ENCODE results near the gene TTBK2.
"Not testable (repeated sequence)": the region's sequence is repeated elsewhere in the genome, so short reads cannot be mapped to it uniquely, and the experiment has no call there.

Gene TTBK2

DNA sequence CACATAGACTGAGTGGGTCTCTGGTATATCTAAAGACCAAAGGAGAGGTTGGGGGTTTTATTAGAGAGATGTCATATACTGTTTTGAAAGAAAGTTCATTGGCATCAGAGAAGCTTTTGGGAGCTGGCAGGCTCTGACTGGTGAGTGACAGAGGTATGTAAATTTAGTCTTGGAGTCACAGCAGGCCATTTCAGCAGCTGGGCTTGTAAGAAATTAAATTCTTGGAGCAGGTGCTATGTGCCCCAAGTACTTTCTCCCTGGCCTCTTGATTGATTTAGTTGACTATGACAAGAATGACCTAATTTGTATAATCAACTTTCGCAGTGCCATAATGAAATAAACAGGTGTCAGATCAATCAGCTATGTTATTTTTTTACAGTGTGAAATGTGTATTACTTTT, 135.9 kb downstream of the TTBK2 start:
- H3K4me3 ChIP-seq (ENCODE audit: low read depth, low read length), result no peak overlapping the region
- H3K4me1 ChIP-seq, result no peaks in the 10 kb centered on the region
- no peaks in the 10 kb centered on the region for H3K79me2 ChIP-seq
- no peak overlapping the region for H3K4me2 ChIP-seq (ENCODE audit: low read length)
- H3K27ac ChIP-seq, result no peak overlapping the region
- no peak overlapping the region for H2AFZ ChIP-seq
- no peak for TF ChIP-seq CTCF (IDR thresholded peaks at IDR 0.05)
- no peaks in the 10 kb centered on the region for H3K36me3 ChIP-seq (ENCODE audit: control insufficient read depth, insufficient read depth, low read length)
- H3K9ac ChIP-seq, result no peak overlapping the region
- H3K27me3 ChIP-seq (ENCODE audit: control insufficient read depth, insufficient read depth, low read length), result no peaks in the 10 kb centered on the region
- H3K9me3 ChIP-seq (ENCODE audit: control insufficient read depth, low read length), result no peaks in the 10 kb centered on the region

DNA sequence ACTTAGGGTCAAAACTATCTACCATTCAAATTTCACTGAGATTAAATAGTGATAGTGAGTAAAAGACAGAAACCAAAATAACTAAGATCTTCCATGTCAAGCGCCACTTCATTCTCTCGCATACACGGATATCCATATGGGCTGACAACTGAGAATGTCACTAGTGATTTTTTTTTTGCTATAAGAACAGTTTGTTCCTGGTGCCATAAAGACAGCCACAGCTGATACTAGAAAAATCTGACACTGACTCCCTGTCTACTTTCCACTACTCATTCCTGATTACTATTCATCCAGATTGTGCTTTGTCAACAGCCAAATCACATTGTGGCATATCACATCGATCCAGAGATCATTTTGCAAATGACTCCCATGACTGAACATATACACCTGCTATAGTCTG, 137.9 kb downstream of the TTBK2 start:
- H3K36me3 ChIP-seq (ENCODE audit: control insufficient read depth, insufficient read depth, low read length), result no peaks in the 10 kb centered on the region
- no peaks in the 10 kb centered on the region for H3K9me3 ChIP-seq (ENCODE audit: control insufficient read depth, low read length)
- H3K4me3 ChIP-seq (ENCODE audit: low read depth, low read length), result no peak overlapping the region
- no peak overlapping the region for H3K27ac ChIP-seq
- no peaks in the 10 kb centered on the region for H3K79me2 ChIP-seq
- no peak overlapping the region for H3K9ac ChIP-seq
- no peaks in the 10 kb centered on the region for H3K27me3 ChIP-seq (ENCODE audit: control insufficient read depth, insufficient read depth, low read length)
- no peaks in the 10 kb centered on the region for H3K4me1 ChIP-seq
- no peak overlapping the region for H3K4me2 ChIP-seq (ENCODE audit: low read length)
- TF ChIP-seq CTCF (IDR thresholded peaks at IDR 0.05), result no peak
- H2AFZ ChIP-seq, result no peak overlapping the region

GRCh38 chr15:42775416-42775815, 145.2 kb downstream of the TTBK2 start:
- no peaks in the 10 kb centered on the region for H3K79me2 ChIP-seq
- TF ChIP-seq CTCF (IDR thresholded peaks at IDR 0.05), result no peak
- H3K27me3 ChIP-seq (ENCODE audit: control insufficient read depth, insufficient read depth, low read length), result no peaks in the 10 kb centered on the region
- H3K4me1 ChIP-seq, result no peaks in the 10 kb centered on the region
- H3K4me3 ChIP-seq (ENCODE audit: low read depth, low read length), result no peak overlapping the region
- no peak overlapping the region for H3K27ac ChIP-seq
- H3K4me2 ChIP-seq (ENCODE audit: low read length), result no peak overlapping the region
- H3K9ac ChIP-seq, result no peak overlapping the region
- H3K36me3 ChIP-seq (ENCODE audit: control insufficient read depth, insufficient read depth, low read length), result no peaks in the 10 kb centered on the region
- H3K9me3 ChIP-seq (ENCODE audit: control insufficient read depth, low read length), result no peaks in the 10 kb centered on the region
- no peak overlapping the region for H2AFZ ChIP-seq

- Histone ChIP-seq H3K4me2 (ENCODE audit: low read length) (no peak overlapping the region), H3K9ac (no peak overlapping the region), H3K36me3 (ENCODE audit: control insufficient read depth, insufficient read depth, low read length) (no peaks in the 10 kb centered on the region), H3K27ac (no peak overlapping the region), H3K9me3 (ENCODE audit: control insufficient read depth, low read length) (no peaks in the 10 kb centered on the region), H3K4me3 (ENCODE audit: low read depth, low read length) (no peak overlapping the region), H2AFZ (no peak overlapping the region), H3K79me2 (no peaks in the 10 kb centered on the region), H3K27me3 (ENCODE audit: control insufficient read depth, insufficient read depth, low read length) (no peaks in the 10 kb centered on the region), H3K4me1 (no peaks in the 10 kb centered on the region)
- TF ChIP-seq CTCF (IDR thresholded peaks at IDR 0.05), result no peak
Measured at GRCh38 chr15:42772901-42773300, 147.7 kb downstream of the TTBK2 start.

- H3K4me1 ChIP-seq, result no peaks in the 10 kb centered on the region
- H3K27me3 ChIP-seq (ENCODE audit: control insufficient read depth, insufficient read depth, low read length), result no peaks in the 10 kb centered on the region
- no peak overlapping the region for H3K27ac ChIP-seq
- no peaks in the 10 kb centered on the region for H3K79me2 ChIP-seq
- H3K36me3 ChIP-seq (ENCODE audit: control insufficient read depth, insufficient read depth, low read length), result no peaks in the 10 kb centered on the region
- H2AFZ ChIP-seq, result no peak overlapping the region
- H3K9me3 ChIP-seq (ENCODE audit: control insufficient read depth, low read length), result no peaks in the 10 kb centered on the region
- no peak for TF ChIP-seq CTCF (IDR thresholded peaks at IDR 0.05)
- H3K9ac ChIP-seq, result no peak overlapping the region
- H3K4me2 ChIP-seq (ENCODE audit: low read length), result no peak overlapping the region
- H3K4me3 ChIP-seq (ENCODE audit: low read depth, low read length), result no peak overlapping the region
Measured at GRCh38 chr15:42772144-42772543, 148.4 kb downstream of the TTBK2 start.

DNA sequence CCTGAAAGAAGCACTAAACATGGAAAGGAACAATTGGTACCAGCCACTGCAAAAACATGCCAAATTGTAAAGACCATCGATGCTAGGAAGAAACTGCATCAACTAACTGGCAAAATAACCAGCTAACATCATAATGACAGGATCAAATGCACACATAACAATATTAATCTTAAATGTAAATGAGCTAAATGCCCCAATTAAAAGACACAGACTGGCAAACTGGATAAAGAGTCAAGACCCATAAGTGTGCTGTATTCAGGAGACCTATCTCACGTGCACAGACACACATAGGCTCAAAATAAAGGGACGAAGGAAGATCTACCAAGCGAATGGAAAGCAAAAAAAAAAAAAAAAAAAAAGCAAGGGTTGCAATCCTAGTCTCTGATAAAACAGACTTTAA, 154.5 kb downstream of the TTBK2 start:
- H3K79me2 ChIP-seq; H3K4me3 ChIP-seq (ENCODE audit: low read depth, low read length); H3K9me3 ChIP-seq (ENCODE audit: control insufficient read depth, low read length); H3K9ac ChIP-seq; H3K27me3 ChIP-seq (ENCODE audit: control insufficient read depth, insufficient read depth, low read length); H3K27ac ChIP-seq; H2AFZ ChIP-seq; H3K36me3 ChIP-seq (ENCODE audit: control insufficient read depth, insufficient read depth, low read length); H3K4me2 ChIP-seq (ENCODE audit: low read length); H3K4me1 ChIP-seq: not testable (repeated sequence)

- H3K4me1 ChIP-seq; H3K4me2 ChIP-seq (ENCODE audit: low read length); H3K36me3 ChIP-seq (ENCODE audit: control insufficient read depth, insufficient read depth, low read length); H3K9me3 ChIP-seq (ENCODE audit: control insufficient read depth, low read length); H3K4me3 ChIP-seq (ENCODE audit: low read depth, low read length); H3K27me3 ChIP-seq (ENCODE audit: control insufficient read depth, insufficient read depth, low read length); H3K79me2 ChIP-seq; H3K27ac ChIP-seq; H2AFZ ChIP-seq; H3K9ac ChIP-seq: not testable (repeated sequence)
Measured at GRCh38 chr15:42764154-42764731, 156.3 kb downstream of the TTBK2 start.
